ENCODE data around the gene ITGA7.

Gene ITGA7

GRCh38 chr12:55681142-55682077 lies 26.3 kb downstream of the ITGA7 start:
- H3K4me1 ChIP-seq (ENCODE audit: control insufficient read depth, low read length) = peaks cover 22% of the 10 kb centered on the region
- H3K79me2 ChIP-seq (ENCODE audit: control insufficient read depth, low read length) = no peaks in the 10 kb centered on the region
- TF ChIP-seq EZH2phosphoT487 (IDR thresholded peaks at IDR 0.05; ENCODE audit: borderline replicate concordance, low read length) = no peak
- TF ChIP-seq CTCF (IDR thresholded peaks at IDR 0.05; ENCODE audit: low read depth, low read length, poor library complexity, severe bottlenecking) = peak; percentile 44
- H3K27me3 ChIP-seq (ENCODE audit: control insufficient read depth, low read length) = peaks cover 8% of the 10 kb centered on the region
- H3K9me3 ChIP-seq (ENCODE audit: control insufficient read depth, insufficient read depth, low read length) = no peaks in the 10 kb centered on the region
- no peaks in the 10 kb centered on the region for H3K36me3 ChIP-seq (ENCODE audit: control insufficient read depth, low read length)
- no peaks in the 10 kb centered on the region for H4K20me1 ChIP-seq (ENCODE audit: control insufficient read depth, insufficient read depth, low read depth, low read length)
- no peaks in the 10 kb centered on the region for H3K9me2 ChIP-seq (replicated peaks; ENCODE audit: control insufficient read depth, low read length)
- H3F3A ChIP-seq (ENCODE audit: control insufficient read depth, insufficient read depth) = 0 out of 2 replicates have a peak, but pooled peaks cover 2% of the 10 kb centered on the region
- peak overlapping the region; percentile 51 for H3K4me2 ChIP-seq (ENCODE audit: low read length)
- H3K27ac ChIP-seq (ENCODE audit: low read depth, low read length) = no peak overlapping the region
- peak overlapping the region; percentile 19 for H3K4me3 ChIP-seq (ENCODE audit: low read length)

- H3K27ac ChIP-seq (ENCODE audit: low read depth, low read length) = no peak overlapping the region
- H3K27me3 ChIP-seq (ENCODE audit: control insufficient read depth, low read length) = peaks cover 8% of the 10 kb centered on the region
- H3K4me1 ChIP-seq (ENCODE audit: control insufficient read depth, low read length) = peaks cover 25% of the 10 kb centered on the region
- H3F3A ChIP-seq (ENCODE audit: control insufficient read depth, insufficient read depth) = 0 out of 2 replicates have a peak, but pooled peaks cover 2% of the 10 kb centered on the region
- no peak for TF ChIP-seq EZH2phosphoT487 (IDR thresholded peaks at IDR 0.05; ENCODE audit: borderline replicate concordance, low read length)
- TF ChIP-seq CTCF (IDR thresholded peaks at IDR 0.05; ENCODE audit: low read depth, low read length, poor library complexity, severe bottlenecking) = no peak
- H3K4me3 ChIP-seq (ENCODE audit: low read length) = no peak overlapping the region
- no peaks in the 10 kb centered on the region for H3K9me3 ChIP-seq (ENCODE audit: control insufficient read depth, insufficient read depth, low read length)
- no peaks in the 10 kb centered on the region for H3K36me3 ChIP-seq (ENCODE audit: control insufficient read depth, low read length)
- H3K9me2 ChIP-seq (replicated peaks; ENCODE audit: control insufficient read depth, low read length) = no peaks in the 10 kb centered on the region
- H3K4me2 ChIP-seq (ENCODE audit: low read length) = no peak overlapping the region
- H3K79me2 ChIP-seq (ENCODE audit: control insufficient read depth, low read length) = no peaks in the 10 kb centered on the region
- no peaks in the 10 kb centered on the region for H4K20me1 ChIP-seq (ENCODE audit: control insufficient read depth, insufficient read depth, low read depth, low read length)
Measured at GRCh38 chr12:55679691-55680090, 28.0 kb downstream of the ITGA7 start.

- H3K9me3 ChIP-seq (ENCODE audit: control insufficient read depth, insufficient read depth, low read length) = no peaks in the 10 kb centered on the region
- H3K4me1 ChIP-seq (ENCODE audit: control insufficient read depth, low read length) = peaks cover 31% of the 10 kb centered on the region
- H3K79me2 ChIP-seq (ENCODE audit: control insufficient read depth, low read length) = no peaks in the 10 kb centered on the region
- TF ChIP-seq CTCF (IDR thresholded peaks at IDR 0.05; ENCODE audit: low read depth, low read length, poor library complexity, severe bottlenecking) (no peak), EZH2phosphoT487 (IDR thresholded peaks at IDR 0.05; ENCODE audit: borderline replicate concordance, low read length) (no peak)
- H3K4me2 ChIP-seq (ENCODE audit: low read length) = no peak overlapping the region
- peaks cover 5% of the 10 kb centered on the region for H3K27me3 ChIP-seq (ENCODE audit: control insufficient read depth, low read length)
- no peak overlapping the region for H3K27ac ChIP-seq (ENCODE audit: low read depth, low read length)
- H3K4me3 ChIP-seq (ENCODE audit: low read length) = no peak overlapping the region
- H3F3A ChIP-seq (ENCODE audit: control insufficient read depth, insufficient read depth) = 0 out of 2 replicates have a peak, but pooled peaks cover 5% of the 10 kb centered on the region
- no peaks in the 10 kb centered on the region for H4K20me1 ChIP-seq (ENCODE audit: control insufficient read depth, insufficient read depth, low read depth, low read length)
- no peaks in the 10 kb centered on the region for H3K9me2 ChIP-seq (replicated peaks; ENCODE audit: control insufficient read depth, low read length)
- no peaks in the 10 kb centered on the region for H3K36me3 ChIP-seq (ENCODE audit: control insufficient read depth, low read length)
Measured at GRCh38 chr12:55676707-55677106, 31.0 kb downstream of the ITGA7 start.
